ENCODE data around the gene ADAM23.
A peak's percentile ranks its signal among the peaks of the same experiment; 100 is the strongest.

Gene ADAM23

GRCh38 chr2:206603243-206603642 is 159.9 kb downstream of the ADAM23 start:
- Histone ChIP-seq H3K9ac (ENCODE audit: low read depth, low read length, poor library complexity) (no peak overlapping the region), H3K18ac (ENCODE audit: low read length) (no peak overlapping the region), H3K23ac (ENCODE audit: low read depth, low read length, poor library complexity) (no peak overlapping the region), H3K27ac (replicated peaks; ENCODE audit: low read length) (no peak overlapping the region), H3K4me3 (ENCODE audit: low read length in 2 of 2) (no peak overlapping the region), H3K4me1 (ENCODE audit: control insufficient read depth in 2 of 2, insufficient read depth in 1 of 2, low read depth in 1 of 2, low read length in 2 of 2) (peaks cover 0 to 2% of the 10 kb centered on the region in 2 donors), H4K8ac (ENCODE audit: low read depth, low read length) (no peak overlapping the region), H4K91ac (ENCODE audit: low read depth, low read length, poor library complexity) (no peak overlapping the region), H3K36me3 (replicated peaks in 1 of 2; ENCODE audit: control insufficient read depth in 2 of 2, insufficient read depth in 2 of 2, low read length in 2 of 2) (no peaks in the 10 kb centered on the region), H3K79me1 (ENCODE audit: low read depth, low read length) (no peaks in the 10 kb centered on the region), H3K14ac (ENCODE audit: low read length) (no peak overlapping the region), H2BK12ac (ENCODE audit: low read length) (no peak overlapping the region), H2AK5ac (ENCODE audit: low read depth, low read length) (no peak overlapping the region), H3K4ac (ENCODE audit: low read length) (no peak overlapping the region), H3K9me3 (replicated peaks in 1 of 2; ENCODE audit: control insufficient read depth in 2 of 2, insufficient read depth in 1 of 2, low read depth in 1 of 2, low read length in 2 of 2) (no peaks in the 10 kb centered on the region), H3K27me3 (ENCODE audit: control insufficient read depth in 3 of 3, insufficient read depth in 3 of 3, low read depth in 1 of 3, low read length in 3 of 3) (no peaks in the 10 kb centered on the region), H2BK15ac (ENCODE audit: low read length) (no peak overlapping the region), H2BK5ac (ENCODE audit: low read length) (no peak overlapping the region), H3K4me2 (ENCODE audit: insufficient read depth, low read length, poor library complexity, severe bottlenecking) (no peak overlapping the region), H2AFZ (ENCODE audit: low read length) (no peak overlapping the region), H2BK120ac (ENCODE audit: low read depth, low read length) (no peak overlapping the region)
- DNase-seq (ENCODE audit: low spot score): no peak
- WGBS, 2 donors (ENCODE audit: extremely low coverage in 2 of 2, insufficient read length in 2 of 2, insufficient replicate concordance in 1 of 2): no CpG with 5 or more reads among the region's 3 CpGs

- Histone ChIP-seq H3K27ac (replicated peaks; ENCODE audit: low read length) (no peak overlapping the region), H2AK5ac (ENCODE audit: low read depth, low read length) (no peak overlapping the region), H3K14ac (ENCODE audit: low read length) (no peak overlapping the region), H3K4me2 (ENCODE audit: insufficient read depth, low read length, poor library complexity, severe bottlenecking) (no peak overlapping the region), H3K9me3 (replicated peaks in 1 of 2; ENCODE audit: control insufficient read depth in 2 of 2, insufficient read depth in 1 of 2, low read depth in 1 of 2, low read length in 2 of 2) (peaks cover 0 to 8% of the 10 kb centered on the region in 2 donors), H3K36me3 (replicated peaks in 1 of 2; ENCODE audit: control insufficient read depth in 2 of 2, insufficient read depth in 2 of 2, low read length in 2 of 2) (peaks cover 0 to 3% of the 10 kb centered on the region in 2 donors), H3K9ac (ENCODE audit: low read depth, low read length, poor library complexity) (no peak overlapping the region), H3K23ac (ENCODE audit: low read depth, low read length, poor library complexity) (no peak overlapping the region), H3K18ac (ENCODE audit: low read length) (no peak overlapping the region), H2BK12ac (ENCODE audit: low read length) (no peak overlapping the region), H3K4me1 (ENCODE audit: control insufficient read depth in 2 of 2, insufficient read depth in 1 of 2, low read depth in 1 of 2, low read length in 2 of 2) (peaks cover 2 to 3% of the 10 kb centered on the region in 2 donors), H2BK15ac (ENCODE audit: low read length) (no peak overlapping the region), H2AFZ (ENCODE audit: low read length) (no peak overlapping the region), H3K4me3 (ENCODE audit: low read length in 2 of 2) (no peak overlapping the region), H3K4ac (ENCODE audit: low read length) (no peak overlapping the region), H3K79me1 (ENCODE audit: low read depth, low read length) (no peaks in the 10 kb centered on the region), H3K27me3 (ENCODE audit: control insufficient read depth in 3 of 3, insufficient read depth in 3 of 3, low read depth in 1 of 3, low read length in 3 of 3) (no peaks in the 10 kb centered on the region), H2BK5ac (ENCODE audit: low read length) (no peak overlapping the region), H4K91ac (ENCODE audit: low read depth, low read length, poor library complexity) (no peak overlapping the region), H2BK120ac (ENCODE audit: low read depth, low read length) (no peak overlapping the region), H4K8ac (ENCODE audit: low read depth, low read length) (no peak overlapping the region)
- no peak for DNase-seq (ENCODE audit: low spot score)
- WGBS, 2 donors (ENCODE audit: extremely low coverage in 2 of 2, insufficient read length in 2 of 2, insufficient replicate concordance in 1 of 2): no CpG with 5 or more reads among the region's 1 CpG
These were observed 167.1 kb downstream of the ADAM23 start for GRCh38 chr2:206610451-206610850.

- Histone ChIP-seq H3K79me1 (ENCODE audit: low read depth, low read length) (no peaks in the 10 kb centered on the region), H2AFZ (ENCODE audit: low read length) (no peak overlapping the region), H2BK120ac (ENCODE audit: low read depth, low read length) (no peak overlapping the region), H3K9me3 (replicated peaks in 1 of 2; ENCODE audit: control insufficient read depth in 2 of 2, insufficient read depth in 1 of 2, low read depth in 1 of 2, low read length in 2 of 2) (peaks cover 0 to 8% of the 10 kb centered on the region in 2 donors), H2BK12ac (ENCODE audit: low read length) (no peak overlapping the region), H3K23ac (ENCODE audit: low read depth, low read length, poor library complexity) (no peak overlapping the region), H3K4ac (ENCODE audit: low read length) (no peak overlapping the region), H3K4me3 (ENCODE audit: low read length in 2 of 2) (no peak overlapping the region), H3K36me3 (replicated peaks in 1 of 2; ENCODE audit: control insufficient read depth in 2 of 2, insufficient read depth in 2 of 2, low read length in 2 of 2) (peaks cover 0 to 3% of the 10 kb centered on the region in 2 donors), H2BK15ac (ENCODE audit: low read length) (no peak overlapping the region), H3K4me2 (ENCODE audit: insufficient read depth, low read length, poor library complexity, severe bottlenecking) (no peak overlapping the region), H4K91ac (ENCODE audit: low read depth, low read length, poor library complexity) (no peak overlapping the region), H2BK5ac (ENCODE audit: low read length) (no peak overlapping the region), H2AK5ac (ENCODE audit: low read depth, low read length) (no peak overlapping the region), H3K18ac (ENCODE audit: low read length) (no peak overlapping the region), H3K9ac (ENCODE audit: low read depth, low read length, poor library complexity) (no peak overlapping the region), H4K8ac (ENCODE audit: low read depth, low read length) (no peak overlapping the region), H3K4me1 (ENCODE audit: control insufficient read depth in 2 of 2, insufficient read depth in 1 of 2, low read depth in 1 of 2, low read length in 2 of 2) (peaks cover 2 to 3% of the 10 kb centered on the region in 2 donors), H3K14ac (ENCODE audit: low read length) (no peak overlapping the region), H3K27ac (replicated peaks; ENCODE audit: low read length) (no peak overlapping the region), H3K27me3 (ENCODE audit: control insufficient read depth in 3 of 3, insufficient read depth in 3 of 3, low read depth in 1 of 3, low read length in 3 of 3) (no peaks in the 10 kb centered on the region)
- WGBS, 2 donors (ENCODE audit: extremely low coverage in 2 of 2, insufficient read length in 2 of 2, insufficient replicate concordance in 1 of 2): no CpG with 5 or more reads among the region's 6 CpGs
- no peak for DNase-seq (ENCODE audit: low spot score)
These were observed 167.9 kb downstream of the ADAM23 start for GRCh38 chr2:206611191-206611590.

- Histone ChIP-seq H2BK15ac (ENCODE audit: low read length) (no peak overlapping the region), H3K9ac (ENCODE audit: low read depth, low read length, poor library complexity) (no peak overlapping the region), H3K4me2 (ENCODE audit: insufficient read depth, low read length, poor library complexity, severe bottlenecking) (no peak overlapping the region), H3K9me3 (replicated peaks in 1 of 2; ENCODE audit: control insufficient read depth in 2 of 2, insufficient read depth in 1 of 2, low read depth in 1 of 2, low read length in 2 of 2) (peaks cover 0 to 8% of the 10 kb centered on the region in 2 donors), H2BK5ac (ENCODE audit: low read length) (no peak overlapping the region), H3K27ac (replicated peaks; ENCODE audit: low read length) (peak overlapping the region; percentile 17), H2AFZ (ENCODE audit: low read length) (no peak overlapping the region), H3K27me3 (ENCODE audit: control insufficient read depth in 3 of 3, insufficient read depth in 3 of 3, low read depth in 1 of 3, low read length in 3 of 3) (no peaks in the 10 kb centered on the region), H3K14ac (ENCODE audit: low read length) (no peak overlapping the region), H3K36me3 (replicated peaks in 1 of 2; ENCODE audit: control insufficient read depth in 2 of 2, insufficient read depth in 2 of 2, low read length in 2 of 2) (peaks cover 0 to 3% of the 10 kb centered on the region in 2 donors), H4K8ac (ENCODE audit: low read depth, low read length) (no peak overlapping the region), H3K23ac (ENCODE audit: low read depth, low read length, poor library complexity) (no peak overlapping the region), H4K91ac (ENCODE audit: low read depth, low read length, poor library complexity) (no peak overlapping the region), H3K4me1 (ENCODE audit: control insufficient read depth in 2 of 2, insufficient read depth in 1 of 2, low read depth in 1 of 2, low read length in 2 of 2) (peaks cover 2 to 3% of the 10 kb centered on the region in 2 donors), H2BK12ac (ENCODE audit: low read length) (no peak overlapping the region), H3K18ac (ENCODE audit: low read length) (no peak overlapping the region), H3K4me3 (ENCODE audit: low read length in 2 of 2) (no peak overlapping the region), H2AK5ac (ENCODE audit: low read depth, low read length) (no peak overlapping the region), H2BK120ac (ENCODE audit: low read depth, low read length) (no peak overlapping the region), H3K4ac (ENCODE audit: low read length) (no peak overlapping the region), H3K79me1 (ENCODE audit: low read depth, low read length) (no peaks in the 10 kb centered on the region)
- DNase-seq (ENCODE audit: low spot score): no peak
- WGBS, 2 donors (ENCODE audit: extremely low coverage in 2 of 2, insufficient read length in 2 of 2, insufficient replicate concordance in 1 of 2): no CpG with 5 or more reads among the region's 3 CpGs
These were observed 168.4 kb downstream of the ADAM23 start for GRCh38 chr2:206611736-206612135.
